ENCODE measurements around the gene PRRT4.

- TF ChIP-seq ZNF274 (IDR thresholded peaks at IDR 0.05; ENCODE audit: low read depth, low read length) (no peak), SUZ12 (IDR thresholded peaks at IDR 0.05; ENCODE audit: extremely low read depth, insufficient read depth, insufficient read length) (no peak), YY1 (IDR thresholded peaks at IDR 0.05; ENCODE audit: insufficient read depth, insufficient read length) (no peak)
These were observed at the start of gene PRRT4 for GRCh38 chr7:128361411-128362379.

Measured in NT2/D1 (cell line).